Right lobe of liver (tissue), 4 donors: ENCODE data around the gene EVC.

Experiments used
- POLR2A ChIP-seq: fragments of 450-650 bp; IDR thresholded peaks from one replicate; pipeline ENCODE4 v1.6.1; 2017; ENCODE audit warnings: antibody characterized with exemption, mild to moderate bottlenecking
- TF ChIP-seq, protein P1 (sequence below), 4 donors: fragments of 200-600 bp in 3 of 4; fragments of 450-650 bp in 1 of 4; IDR thresholded peaks; one replicate each; pipeline versions ENCODE4 v1.5.1 to v1.8.0; 2016 to 2022; ENCODE audit warnings: antibody characterized with exemption in 4 of 4, mild to moderate bottlenecking in 2 of 4
- donor health status: DM: no; HTN: no; CAD: no.
- donor health status: DM: no; HTN: no; CAD: no.
- donor health status: DM: no; HTN: yes; CAD: no.

GRCh38 chr4:5802565-5802964, 91.6 kb downstream of the EVC start:
- TF ChIP-seq, protein P1, sequence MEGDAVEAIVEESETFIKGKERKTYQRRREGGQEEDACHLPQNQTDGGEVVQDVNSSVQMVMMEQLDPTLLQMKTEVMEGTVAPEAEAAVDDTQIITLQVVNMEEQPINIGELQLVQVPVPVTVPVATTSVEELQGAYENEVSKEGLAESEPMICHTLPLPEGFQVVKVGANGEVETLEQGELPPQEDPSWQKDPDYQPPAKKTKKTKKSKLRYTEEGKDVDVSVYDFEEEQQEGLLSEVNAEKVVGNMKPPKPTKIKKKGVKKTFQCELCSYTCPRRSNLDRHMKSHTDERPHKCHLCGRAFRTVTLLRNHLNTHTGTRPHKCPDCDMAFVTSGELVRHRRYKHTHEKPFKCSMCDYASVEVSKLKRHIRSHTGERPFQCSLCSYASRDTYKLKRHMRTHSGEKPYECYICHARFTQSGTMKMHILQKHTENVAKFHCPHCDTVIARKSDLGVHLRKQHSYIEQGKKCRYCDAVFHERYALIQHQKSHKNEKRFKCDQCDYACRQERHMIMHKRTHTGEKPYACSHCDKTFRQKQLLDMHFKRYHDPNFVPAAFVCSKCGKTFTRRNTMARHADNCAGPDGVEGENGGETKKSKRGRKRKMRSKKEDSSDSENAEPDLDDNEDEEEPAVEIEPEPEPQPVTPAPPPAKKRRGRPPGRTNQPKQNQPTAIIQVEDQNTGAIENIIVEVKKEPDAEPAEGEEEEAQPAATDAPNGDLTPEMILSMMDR (IDR thresholded peaks at IDR 0.05): no peak
- TF ChIP-seq POLR2A: no peak
